HG03025 (cell line): Measurements from ENCODE around the gene KDM4B.
"Not testable (repeated sequence)": the region's sequence is repeated elsewhere in the genome, so short reads cannot be mapped to it uniquely, and the experiment has no call there.

Experiments used
- ATAC-seq: cut with Tn5 transposase; IDR thresholded peaks from one replicate; pipeline ENCODE4 v1.9.1; 2021; ENCODE audit warnings: mild to moderate bottlenecking, moderate library complexity; ENCODE audit not compliant: unreplicated experiment, low FRiP score

KDM4B gene

GRCh38 chr19:5186293-5187050 is 217.6 kb downstream of the KDM4B start:
- no peak for ATAC-seq

- ATAC-seq, result no peak
Observed at GRCh38 chr19:5188548-5189317, 219.8 kb downstream of the KDM4B start.

GRCh38 chr19:5189318-5189607 is 220.3 kb downstream of the KDM4B start:
- ATAC-seq, result no peak

GRCh38 chr19:5191091-5191490 is 222.2 kb downstream of the KDM4B start:
- ATAC-seq, result no peak

GRCh38 chr19:5192568-5192967 is 223.7 kb downstream of the KDM4B start:
- no peak for ATAC-seq

GRCh38 chr19:5193192-5193591 is 224.3 kb downstream of the KDM4B start:
- ATAC-seq, result no peak

- ATAC-seq, result no peak
Observed at GRCh38 chr19:5194641-5195040, 225.7 kb downstream of the KDM4B start.

GRCh38 chr19:5195587-5195986 is 226.7 kb downstream of the KDM4B start:
- not testable (repeated sequence) for ATAC-seq

GRCh38 chr19:5196832-5197231 is 227.9 kb downstream of the KDM4B start:
- ATAC-seq, result no peak

- ATAC-seq, result no peak
Observed at GRCh38 chr19:5200844-5201243, 231.9 kb downstream of the KDM4B start.

GRCh38 chr19:5202553-5202952 is 233.6 kb downstream of the KDM4B start:
- ATAC-seq, result no peak
